Measurements from ENCODE around the gene MOB3A. TPM values are rescaled to one million over a fixed set of nuclear protein-coding genes. Genes with fewer than 3 reads are reported as not detected.

Gene MOB3A
- total and polyA plus RNA-seq, 2 of the 8 experiments (the other 6 are each of a cell fraction or from before 2014, with no cell fraction given), result 9.2 to 9.6 TPM

- H3K27ac ChIP-seq (ENCODE audit: low read depth, low read length), result no peak overlapping the region
- no peak overlapping the region for H3K56ac ChIP-seq (replicated peaks; ENCODE audit: insufficient read length, low read depth, low read length)
- peaks cover 12 to 33% of the 10 kb centered on the region in 2 experiments for H4K20me1 ChIP-seq (replicated peaks in 1 of 2; ENCODE audit: control insufficient read depth in 1 of 2, insufficient read depth in 2 of 2, low read length in 2 of 2)
- H2AK5ac ChIP-seq (ENCODE audit: low read depth, low read length), result no peak overlapping the region
- H3K14ac ChIP-seq (ENCODE audit: insufficient read length), result no peak overlapping the region
- peaks cover 48 to 67% (median 61%) of the 10 kb centered on the region in 4 experiments for H3K36me3 ChIP-seq (ENCODE audit: control insufficient read depth in 2 of 4, insufficient read depth in 4 of 4, low read length in 3 of 4)
- H3K9ac ChIP-seq (replicated peaks in 1 of 4; ENCODE audit: extremely low read depth in 1 of 4, low read depth in 3 of 4, low read length in 3 of 4), result no peak overlapping the region
- no peak overlapping the region for H2BK5ac ChIP-seq (ENCODE audit: low read depth, low read length)
- H2BK15ac ChIP-seq (ENCODE audit: low read length), result no peak overlapping the region
- H3K4me2 ChIP-seq (ENCODE audit: insufficient read depth in 1 of 2, low read depth in 2 of 2, low read length in 2 of 2), result no peak overlapping the region
- H3K9me3 ChIP-seq (ENCODE audit: insufficient read depth in 2 of 2, low read depth in 1 of 2, low read length in 1 of 2), result no peaks in the 10 kb centered on the region
- WGBS, 2 experiments (ENCODE audit: extremely low coverage in 1 of 2, insufficient coverage in 1 of 2, insufficient read length in 1 of 2, insufficient replicate concordance in 2 of 2, low coverage in 1 of 2, low lambda C conversion rate in 2 of 2, missing lambda C conversion rate in 1 of 2), result 97% methylated on average over 15 of the region's 15 CpGs; no CpG with 5 or more reads in 1 of the 2 experiments
- TF ChIP-seq SIN3A (conservative IDR thresholded peaks at IDR 0.05 in 1 of 2, IDR thresholded peaks at IDR 0.05 in 1 of 2; ENCODE audit: low read depth in 1 of 2, low read length in 2 of 2) (no peak), CHD1 (IDR thresholded peaks at IDR 0.05; ENCODE audit: low read depth, low read length) (no peak), POU5F1 (IDR thresholded peaks at IDR 0.05; ENCODE audit: low read depth, low read length) (no peak), RXRA (IDR thresholded peaks at IDR 0.05; ENCODE audit: insufficient read depth, low read depth, low read length) (no peak), MAFK (IDR thresholded peaks at IDR 0.05; ENCODE audit: low read depth, low read length) (no peak), E2F6 (IDR thresholded peaks at IDR 0.05) (no peak), JUND (IDR thresholded peaks at IDR 0.05; ENCODE audit: low read length) (no peak), SP1 (IDR thresholded peaks at IDR 0.05; ENCODE audit: low read depth, low read length) (no peak), ATF3 (IDR thresholded peaks at IDR 0.05; ENCODE audit: insufficient read depth, low read depth, low read length) (no peak), RAD21 (IDR thresholded peaks at IDR 0.05 in 1 of 2, conservative IDR thresholded peaks at IDR 0.05 in 1 of 2; ENCODE audit: low read depth in 2 of 2, low read length in 2 of 2) (no peak), MAX (IDR thresholded peaks at IDR 0.05) (no peak), SP4 (IDR thresholded peaks at IDR 0.05; ENCODE audit: low read length) (no peak)
- no peak overlapping the region for H2BK120ac ChIP-seq (replicated peaks; ENCODE audit: low read depth, low read length)
- H2BK20ac ChIP-seq (ENCODE audit: low read length), result no peak overlapping the region
- no peak overlapping the region for H2BK12ac ChIP-seq (ENCODE audit: low read depth, low read length)
- CTCF ChIA-PET (ENCODE audit: partially characterized antibody), result interaction anchor here (0.6 to 1.4 kb wide), 3 partner anchors 12 to 25 kb away, joined by 3 to 4 read pairs (median 3); no protein-coding TSS in a partner anchor
- H3K18ac ChIP-seq (ENCODE audit: extremely low read depth, low read length), result no peak overlapping the region
- no peaks in the 10 kb centered on the region for H3K79me2 ChIP-seq (ENCODE audit: control insufficient read depth in 1 of 2, insufficient read depth in 2 of 2, low read length in 2 of 2)
- no peak overlapping the region for H3K23ac ChIP-seq (ENCODE audit: insufficient read length)
- H3K79me1 ChIP-seq (ENCODE audit: low read depth, low read length), result peaks cover 4% of the 10 kb centered on the region; the same call in 1 of the 2 replicates
- no peak for FAIRE-seq
- no peak overlapping the region for H4K91ac ChIP-seq (replicated peaks; ENCODE audit: insufficient read length, low read length)
- H4K5ac ChIP-seq (ENCODE audit: insufficient read length, low read depth, low read length), result no peak overlapping the region
- no peaks in the 10 kb centered on the region for H3K4me1 ChIP-seq (replicated peaks in 1 of 4; ENCODE audit: control insufficient read depth in 3 of 4, insufficient read depth in 4 of 4, low read length in 3 of 4)
- H4K8ac ChIP-seq (ENCODE audit: extremely low read depth, insufficient read depth, low read length), result no peak overlapping the region
- POLR2A ChIA-PET (ENCODE audit: partially characterized antibody), result interaction anchor here (1.2 to 1.5 kb wide), 2 partner anchors 11 kb away, joined by 4 to 5 read pairs; no protein-coding TSS in a partner anchor
- H3K27me3 ChIP-seq (replicated peaks in 1 of 4; ENCODE audit: control insufficient read depth in 3 of 4, extremely low read depth in 1 of 4, insufficient read depth in 3 of 4, low read length in 3 of 4), result no peaks in the 10 kb centered on the region
- H3K4me3 ChIP-seq (ENCODE audit: extremely low read depth in 1 of 4, insufficient read depth in 2 of 4, low read depth in 3 of 4, low read length in 4 of 4), result no peak overlapping the region
- no peak overlapping the region for H3K4ac ChIP-seq (replicated peaks; ENCODE audit: insufficient read length, low read depth, low read length)
- H3K23me2 ChIP-seq (ENCODE audit: low read depth, low read length), result no peaks in the 10 kb centered on the region
- H2AFZ ChIP-seq (ENCODE audit: low read length), result no peak overlapping the region
- DNase-seq (ENCODE audit: low read depth in 1 of 2, low spot score in 2 of 2), result no peak
Observed at GRCh38 chr19:2122251-2122650, 26.1 kb upstream of the MOB3A start.

Measured in H1 (cell line).